Esophagus squamous epithelium (tissue), 4 donors: ENCODE data around the gene CCDC85C.

Experiments used
- CTCF ChIP-seq, 6 experiments: fragments of 450-650 bp in 4 of 6; fragments of 200-600 bp in 2 of 6; sonication (generic) in 2 of 6; IDR thresholded peaks; one replicate each; pipeline ENCODE4 v1.5.1; 2016 to 2019; ENCODE audit warnings: antibody characterized with exemption in 6 of 6, mild to moderate bottlenecking in 4 of 6, moderate library complexity in 4 of 6
- POLR2A ChIP-seq, 4 donors: fragments of 450-650 bp; IDR thresholded peaks; one replicate each; pipeline ENCODE4 v1.6.1; 2017; ENCODE audit warnings: antibody characterized with exemption in 4 of 4, mild to moderate bottlenecking in 4 of 4, moderate library complexity in 3 of 4

GRCh38 chr14:99512110-99512449 is 91.9 kb downstream of the CCDC85C start:
- no peak for TF ChIP-seq CTCF (IDR thresholded peaks at IDR 0.05)
- TF ChIP-seq POLR2A (IDR thresholded peaks at IDR 0.05) = no peak
